ENCODE results near the gene ZNF18. TPM values are rescaled to one million over a fixed set of nuclear protein-coding genes. Genes with fewer than 3 reads are reported as not detected.

The ZNF18 gene
- 10 to 100 TPM; 10.9 to 13.1 TPM for total RNA-seq

- ATAC-seq (replicated peaks in 1 of 2) (peak; percentile 95 to 97), DNase-seq (peak; percentile 97)
- Mint-ChIP-seq H3K9me3 (peaks cover 0 to 6% of the 10 kb centered on the region in 2 donors), H3K27ac (peak within 1 kb of the TSS; percentile 90), H3K27me3 (ENCODE audit: low read depth) (no peaks in the 10 kb centered on the region), H3K4me1 (ENCODE audit: low read depth) (peaks cover 16% of the 10 kb centered on the region), H3K4me3 (peak within 1 kb of the TSS; percentile 87 to 99), H3K36me3 (ENCODE audit: insufficient read depth in 2 of 2) (peaks cover 4 to 6% of the 10 kb centered on the region in 2 donors)
Measured at GRCh38 chr17:11997147-11997971, at the start of gene ZNF18. ZNF18 (minus strand) TSS chr17:11997475; CDS start chr17:11992829, 4,646 bp downstream.

- Mint-ChIP-seq H3K9me3 (no peaks in the 10 kb centered on the region), H3K27me3 (ENCODE audit: low read depth) (no peaks in the 10 kb centered on the region), H3K27ac (peak overlapping the region; percentile 31), H3K4me3 (no peak overlapping the region), H3K36me3 (ENCODE audit: insufficient read depth in 2 of 2) (no peaks in the 10 kb centered on the region), H3K4me1 (ENCODE audit: low read depth) (peaks cover 49% of the 10 kb centered on the region)
- DNase-seq (no peak), ATAC-seq (replicated peaks in 1 of 2) (no peak)
Measured at GRCh38 chr17:12046786-12047185, 49.5 kb upstream of the ZNF18 start.

GRCh38 chr17:12043702-12044101, 46.4 kb upstream of the ZNF18 start:
- no peaks in the 10 kb centered on the region for H3K27me3 Mint-ChIP-seq (ENCODE audit: low read depth)
- H3K4me3 Mint-ChIP-seq: no peak overlapping the region
- no peak for DNase-seq
- ATAC-seq (replicated peaks in 1 of 2): no peak
- H3K27ac Mint-ChIP-seq: no peak overlapping the region
- no peaks in the 10 kb centered on the region for H3K9me3 Mint-ChIP-seq
- H3K36me3 Mint-ChIP-seq (ENCODE audit: insufficient read depth in 2 of 2): no peaks in the 10 kb centered on the region
- peaks cover 45% of the 10 kb centered on the region for H3K4me1 Mint-ChIP-seq (ENCODE audit: low read depth)

- peak; percentile 60 to 66 for ATAC-seq (replicated peaks in 1 of 2)
- H3K4me1 Mint-ChIP-seq (ENCODE audit: low read depth): peaks cover 41% of the 10 kb centered on the region
- no peaks in the 10 kb centered on the region for H3K27me3 Mint-ChIP-seq (ENCODE audit: low read depth)
- no peaks in the 10 kb centered on the region for H3K9me3 Mint-ChIP-seq
- H3K36me3 Mint-ChIP-seq (ENCODE audit: insufficient read depth in 2 of 2): no peaks in the 10 kb centered on the region
- DNase-seq: peak in 1 of 2 donors; percentile 7
- no peak overlapping the region for H3K27ac Mint-ChIP-seq
- peak overlapping the region in 1 of 2 donors; percentile 67 for H3K4me3 Mint-ChIP-seq
Measured at GRCh38 chr17:12041312-12041711, 44.0 kb upstream of the ZNF18 start.

GRCh38 chr17:12040478-12040877, 43.2 kb upstream of the ZNF18 start:
- Mint-ChIP-seq H3K27ac (no peak overlapping the region), H3K9me3 (no peaks in the 10 kb centered on the region), H3K4me3 (no peak overlapping the region), H3K27me3 (ENCODE audit: low read depth) (no peaks in the 10 kb centered on the region), H3K4me1 (ENCODE audit: low read depth) (peaks cover 33% of the 10 kb centered on the region), H3K36me3 (ENCODE audit: insufficient read depth in 2 of 2) (no peaks in the 10 kb centered on the region)
- no peak for DNase-seq
- no peak for ATAC-seq (replicated peaks in 1 of 2)

GRCh38 chr17:12037970-12038369, 40.7 kb upstream of the ZNF18 start:
- no peak for ATAC-seq (replicated peaks in 1 of 2)
- Mint-ChIP-seq H3K9me3 (no peaks in the 10 kb centered on the region), H3K36me3 (ENCODE audit: insufficient read depth in 2 of 2) (peaks cover 0 to 3% of the 10 kb centered on the region in 2 donors), H3K4me1 (ENCODE audit: low read depth) (peaks cover 36% of the 10 kb centered on the region), H3K4me3 (no peak overlapping the region), H3K27ac (no peak overlapping the region), H3K27me3 (ENCODE audit: low read depth) (no peaks in the 10 kb centered on the region)
- DNase-seq: no peak

GRCh38 chr17:12035673-12036072, 38.4 kb upstream of the ZNF18 start:
- Mint-ChIP-seq H3K4me3 (no peak overlapping the region), H3K4me1 (ENCODE audit: low read depth) (peaks cover 36% of the 10 kb centered on the region)

GRCh38 chr17:12034538-12034937, 37.3 kb upstream of the ZNF18 start:
- H3K27ac Mint-ChIP-seq: no peak overlapping the region
- ATAC-seq (replicated peaks in 1 of 2): no peak
- H3K36me3 Mint-ChIP-seq (ENCODE audit: insufficient read depth in 2 of 2): peaks cover 0 to 3% of the 10 kb centered on the region in 2 donors
- H3K9me3 Mint-ChIP-seq: no peaks in the 10 kb centered on the region
- DNase-seq: no peak
- no peaks in the 10 kb centered on the region for H3K27me3 Mint-ChIP-seq (ENCODE audit: low read depth)
- H3K4me3 Mint-ChIP-seq: no peak overlapping the region
- peaks cover 31% of the 10 kb centered on the region for H3K4me1 Mint-ChIP-seq (ENCODE audit: low read depth)

More at GRCh38 chr17:12035673-12036072, 38.4 kb upstream of the ZNF18 start:
- DNase-seq: no peak
- Mint-ChIP-seq H3K9me3 (no peaks in the 10 kb centered on the region), H3K36me3 (ENCODE audit: insufficient read depth in 2 of 2) (peaks cover 0 to 3% of the 10 kb centered on the region in 2 donors), H3K27me3 (ENCODE audit: low read depth) (no peaks in the 10 kb centered on the region), H3K27ac (no peak overlapping the region)
- ATAC-seq (replicated peaks in 1 of 2): no peak

- Mint-ChIP-seq H3K9me3 (no peaks in the 10 kb centered on the region), H3K4me3 (no peak overlapping the region), H3K4me1 (ENCODE audit: low read depth) (peaks cover 64% of the 10 kb centered on the region), H3K27ac (no peak overlapping the region), H3K36me3 (ENCODE audit: insufficient read depth in 2 of 2) (peaks cover 0 to 5% of the 10 kb centered on the region in 2 donors), H3K27me3 (ENCODE audit: low read depth) (no peaks in the 10 kb centered on the region)
- no peak for ATAC-seq (replicated peaks in 1 of 2)
- no peak for DNase-seq
Measured at GRCh38 chr17:12028611-12029010, 31.3 kb upstream of the ZNF18 start.

GRCh38 chr17:12027658-12028057, 30.4 kb upstream of the ZNF18 start:
- Mint-ChIP-seq H3K9me3 (no peaks in the 10 kb centered on the region), H3K4me3 (no peak overlapping the region), H3K27ac (no peak overlapping the region), H3K27me3 (ENCODE audit: low read depth) (no peaks in the 10 kb centered on the region), H3K36me3 (ENCODE audit: insufficient read depth in 2 of 2) (peaks cover 0 to 5% of the 10 kb centered on the region in 2 donors), H3K4me1 (ENCODE audit: low read depth) (peaks cover 72% of the 10 kb centered on the region)
- ATAC-seq (replicated peaks in 1 of 2) (no peak), DNase-seq (no peak)

GRCh38 chr17:12024327-12024726, 27.1 kb upstream of the ZNF18 start:
- DNase-seq (no peak), ATAC-seq (replicated peaks in 1 of 2) (no peak)
- Mint-ChIP-seq H3K27me3 (ENCODE audit: low read depth) (peaks cover 7% of the 10 kb centered on the region), H3K36me3 (ENCODE audit: insufficient read depth in 2 of 2) (peaks cover 0 to 5% of the 10 kb centered on the region in 2 donors), H3K9me3 (no peaks in the 10 kb centered on the region), H3K4me1 (ENCODE audit: low read depth) (peaks cover 78% of the 10 kb centered on the region), H3K4me3 (peak overlapping the region in 1 of 2 donors; percentile 3), H3K27ac (no peak overlapping the region)

GRCh38 chr17:12022310-12022709, 25.0 kb upstream of the ZNF18 start:
- Mint-ChIP-seq H3K4me3 (peak overlapping the region; percentile 76 to 91), H3K27me3 (ENCODE audit: low read depth) (peaks cover 7% of the 10 kb centered on the region), H3K27ac (peak overlapping the region; percentile 76), H3K4me1 (ENCODE audit: low read depth) (peaks cover 62% of the 10 kb centered on the region), H3K9me3 (no peaks in the 10 kb centered on the region), H3K36me3 (ENCODE audit: insufficient read depth in 2 of 2) (peaks cover 0 to 5% of the 10 kb centered on the region in 2 donors)
- ATAC-seq (replicated peaks in 1 of 2): no peak
- DNase-seq: no peak

GRCh38 chr17:12021623-12022140, 24.4 kb upstream of the ZNF18 start:
- no peaks in the 10 kb centered on the region for H3K9me3 Mint-ChIP-seq
- H3K27ac Mint-ChIP-seq: peak overlapping the region; percentile 76
- no peak for DNase-seq
- no peak for ATAC-seq (replicated peaks in 1 of 2)
- peaks cover 0 to 5% of the 10 kb centered on the region in 2 donors for H3K36me3 Mint-ChIP-seq (ENCODE audit: insufficient read depth in 2 of 2)
- H3K27me3 Mint-ChIP-seq (ENCODE audit: low read depth): peaks cover 7% of the 10 kb centered on the region
- peak overlapping the region; percentile 76 to 91 for H3K4me3 Mint-ChIP-seq
- peaks cover 55% of the 10 kb centered on the region for H3K4me1 Mint-ChIP-seq (ENCODE audit: low read depth)
